Psoas muscle (tissue), 8 donors: ENCODE data around the gene CDKN2B-AS1. TPM values are rescaled to one million over a fixed set of nuclear protein-coding genes. Genes with fewer than 3 reads are reported as not detected.

Experiments used
- ATAC-seq, 4 donors: fragments of 200-7000 bp; cut with Tn5 transposase; one replicate each; pipeline ENCODE4 v1.9.1; 2020; ENCODE audit warnings: moderate library complexity in 3 of 4, mild to moderate bottlenecking in 2 of 4
- DNase-seq, 2 donors: peaks; one replicate each; pipeline ENCODE4 v3.0.0-alpha.2; 2020
- H3K27ac ChIP-seq: fragments of 200-600 bp; one replicate; pipeline ENCODE4 v1.8.0; 2022
- H3K27me3 ChIP-seq, 3 donors: fragments of 200-600 bp in 1 of 3; one replicate each; pipeline versions ENCODE4 v1.6.1 to v1.8.0; 2013 to 2022; ENCODE audit warnings: low read length in 2 of 3, mild to moderate bottlenecking in 2 of 3, moderate library complexity in 1 of 3; ENCODE audit not compliant: insufficient read depth in 3 of 3
- H3K36me3 ChIP-seq, 2 donors: fragments of 200-600 bp in 1 of 2; one replicate each; pipeline versions ENCODE4 v1.6.1 to v1.8.0; 2013 to 2022; ENCODE audit warnings: low read depth in 1 of 2, mild to moderate bottlenecking in 1 of 2, moderate library complexity in 1 of 2; ENCODE audit not compliant: insufficient read depth in 1 of 2
- H3K4me1 ChIP-seq: fragments of 200-600 bp; one replicate; pipeline ENCODE4 v1.8.0; 2022
- H3K4me3 ChIP-seq: fragments of 200-600 bp; one replicate; pipeline ENCODE4 v1.8.0; 2022; ENCODE audit warnings: mild to moderate bottlenecking
- H3K9me3 ChIP-seq: fragments of 200-600 bp; one replicate; pipeline ENCODE4 v1.8.0; 2022
- WGBS, 3 donors: extraction: QIAGEN DNeasy Blood & Tissue Kit; methylation state at CpG; one replicate each; pipeline versions ENCODE4 v1.1.6 to v1.1.7; 2013; 5-methylcytosine and 5-hydroxymethylcytosine counted together
- intact Hi-C, 2 donors: fragments of 100-400 bp; cut with DNase I; formaldehyde crosslinking; loops; one replicate each; pipeline versions ENCODE4 v1.11.0 to v1.14.2; 2022
- polyA plus RNA-seq, 3 donors: library from polyadenylated mRNA; stranded (reverse); fragments of 200-250 nt; gene quantifications; one replicate each; pipeline ENCODE4 v1.2.3, GENCODE V29; 2013
- total RNA-seq, 4 donors: library from RNA; stranded (reverse); fragmentation: NEBNext Ultra II Directional in 2 of 4; extraction: Animal tissue kit (Norgen Biotek cat#: 25700) in 2 of 4; gene quantifications; one replicate each; pipeline versions ENCODE4 v1.2.1 to v1.2.4, GENCODE V29; 2021 to 2023
- TF ChIP-seq, protein P1 (sequence below): fragments of 200-600 bp; IDR thresholded peaks from one replicate; pipeline ENCODE4 v1.8.0; 2022; ENCODE audit warnings: antibody characterized with exemption
- donor health status: healthy with polysubstance abuse.
- donor health status: DM: no; HTN: no; CAD: no; lungs with moderate emphysema.
- donor health status: Bipolar disorder and iron deficiency.
- donor health status: healthy.
- donor health status: DM: yes; HTN: yes; CAD: no.
- donor health status: DM: no; HTN: no; CAD: no.
- donor health status: DM: no; HTN: no; CAD: no.
- donor health status: DM: yes; HTN: yes; CAD: no.

Gene CDKN2B-AS1
- total and polyA plus RNA-seq, 7 donors, result 0.40 TPM; not detected in 6

GRCh38 chr9:22154064-22154463 is 159.5 kb downstream of the CDKN2B-AS1 start:
- TF ChIP-seq, protein P1, sequence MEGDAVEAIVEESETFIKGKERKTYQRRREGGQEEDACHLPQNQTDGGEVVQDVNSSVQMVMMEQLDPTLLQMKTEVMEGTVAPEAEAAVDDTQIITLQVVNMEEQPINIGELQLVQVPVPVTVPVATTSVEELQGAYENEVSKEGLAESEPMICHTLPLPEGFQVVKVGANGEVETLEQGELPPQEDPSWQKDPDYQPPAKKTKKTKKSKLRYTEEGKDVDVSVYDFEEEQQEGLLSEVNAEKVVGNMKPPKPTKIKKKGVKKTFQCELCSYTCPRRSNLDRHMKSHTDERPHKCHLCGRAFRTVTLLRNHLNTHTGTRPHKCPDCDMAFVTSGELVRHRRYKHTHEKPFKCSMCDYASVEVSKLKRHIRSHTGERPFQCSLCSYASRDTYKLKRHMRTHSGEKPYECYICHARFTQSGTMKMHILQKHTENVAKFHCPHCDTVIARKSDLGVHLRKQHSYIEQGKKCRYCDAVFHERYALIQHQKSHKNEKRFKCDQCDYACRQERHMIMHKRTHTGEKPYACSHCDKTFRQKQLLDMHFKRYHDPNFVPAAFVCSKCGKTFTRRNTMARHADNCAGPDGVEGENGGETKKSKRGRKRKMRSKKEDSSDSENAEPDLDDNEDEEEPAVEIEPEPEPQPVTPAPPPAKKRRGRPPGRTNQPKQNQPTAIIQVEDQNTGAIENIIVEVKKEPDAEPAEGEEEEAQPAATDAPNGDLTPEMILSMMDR, result no peak
- no peaks in the 10 kb centered on the region for H3K9me3 ChIP-seq
- no peak for DNase-seq
- intact Hi-C loops, result no loop called here
- H3K4me3 ChIP-seq, result no peak overlapping the region
- no peaks in the 10 kb centered on the region for H3K36me3 ChIP-seq
- no peak for ATAC-seq
- WGBS, 3 donors, result 90 to 98% (median 93%) methylated on average over 9 to 10 of the region's 10 CpGs
- peaks cover 10% of the 10 kb centered on the region for H3K4me1 ChIP-seq
- H3K27me3 ChIP-seq, result no peaks in the 10 kb centered on the region
- H3K27ac ChIP-seq, result no peak overlapping the region

DNA sequence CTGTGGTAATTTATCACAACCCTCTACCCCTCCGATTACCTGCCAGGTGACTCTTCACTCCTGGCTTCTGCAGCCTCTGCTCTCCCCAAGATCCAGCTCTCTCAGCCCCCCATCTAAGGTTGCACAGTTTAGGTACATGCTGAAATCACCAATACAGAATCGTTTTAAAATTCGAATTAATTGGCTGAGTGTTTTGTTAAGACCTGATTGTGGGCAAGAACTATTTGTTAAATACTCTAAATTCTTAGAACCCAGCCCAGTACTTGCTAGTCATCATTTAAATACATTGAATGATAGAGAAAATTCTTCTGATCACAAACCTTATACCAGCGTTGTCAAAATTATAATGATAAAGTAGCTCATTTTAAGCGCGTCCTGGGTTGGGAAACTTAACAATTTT is 162.0 kb downstream of the CDKN2B-AS1 start:
- H3K4me3 ChIP-seq, result no peak overlapping the region
- H3K9me3 ChIP-seq, result no peaks in the 10 kb centered on the region
- ATAC-seq (no peak), DNase-seq (no peak)
- WGBS, 3 donors, result 89 to 91% (median 90%) methylated on average over 6 of the region's 6 CpGs
- H3K27me3 ChIP-seq, result no peaks in the 10 kb centered on the region
- H3K4me1 ChIP-seq, result peaks cover 12% of the 10 kb centered on the region
- TF ChIP-seq, protein P1, result no peak
- H3K36me3 ChIP-seq, result no peaks in the 10 kb centered on the region
- intact Hi-C loops, result no loop called here
- no peak overlapping the region for H3K27ac ChIP-seq

GRCh38 chr9:22157276-22157675 is 162.7 kb downstream of the CDKN2B-AS1 start:
- H3K27ac ChIP-seq, result no peak overlapping the region
- no peak for ATAC-seq

GRCh38 chr9:22157828-22158227 is 163.2 kb downstream of the CDKN2B-AS1 start:
- intact Hi-C loops, result no loop called here
- H3K27ac ChIP-seq, result no peak overlapping the region
- no peaks in the 10 kb centered on the region for H3K27me3 ChIP-seq
- no peaks in the 10 kb centered on the region for H3K36me3 ChIP-seq
- DNase-seq, result no peak
- no peaks in the 10 kb centered on the region for H3K9me3 ChIP-seq
- 39 to 49% (median 40%) methylated on average over 4 of the region's 4 CpGs for WGBS, 3 donors
- no peak overlapping the region for H3K4me3 ChIP-seq
- peaks cover 12% of the 10 kb centered on the region for H3K4me1 ChIP-seq
- ATAC-seq, result no peak
- TF ChIP-seq, protein P1, result no peak

More at GRCh38 chr9:22157276-22157675, 162.7 kb downstream of the CDKN2B-AS1 start:
- no peak for DNase-seq
- Histone ChIP-seq H3K36me3 (no peaks in the 10 kb centered on the region), H3K27me3 (no peaks in the 10 kb centered on the region), H3K9me3 (no peaks in the 10 kb centered on the region), H3K4me3 (no peak overlapping the region), H3K4me1 (peaks cover 12% of the 10 kb centered on the region)
- intact Hi-C loops, result no loop called here
- TF ChIP-seq, protein P1, result no peak

DNA sequence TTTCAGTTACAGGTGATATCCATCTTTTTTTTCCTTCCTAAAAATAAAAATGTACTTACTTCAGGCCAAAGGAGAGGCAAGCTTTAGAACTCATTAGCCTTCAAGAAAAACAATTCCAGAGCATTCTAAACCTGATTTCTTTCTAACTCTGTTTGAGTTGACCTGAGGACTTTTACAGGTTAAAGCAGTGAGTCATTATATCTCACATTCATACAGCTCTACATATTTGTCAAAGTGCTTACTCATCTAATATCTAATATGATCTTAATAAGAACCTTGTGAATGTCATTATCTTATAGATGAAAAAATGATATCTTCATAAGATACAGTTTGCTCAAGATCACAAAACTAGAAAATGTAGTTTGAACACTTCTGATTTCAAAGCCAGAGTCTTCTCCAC is 163.7 kb downstream of the CDKN2B-AS1 start:
- Histone ChIP-seq H3K4me3 (no peak overlapping the region), H3K36me3 (no peaks in the 10 kb centered on the region), H3K4me1 (peaks cover 12% of the 10 kb centered on the region), H3K27me3 (no peaks in the 10 kb centered on the region), H3K9me3 (no peaks in the 10 kb centered on the region), H3K27ac (no peak overlapping the region)
- DNase-seq, result no peak
- TF ChIP-seq, protein P1, result no peak
- intact Hi-C loops, result no loop called here
- ATAC-seq, result no peak
